ENCODE measurements around the gene ANKRD13B. TPM values are rescaled to one million over a fixed set of nuclear protein-coding genes. Genes with fewer than 3 reads are reported as not detected.

Gene ANKRD13B
- total RNA-seq, 1 experiment from 2014 or later: 15.8 TPM

DNA sequence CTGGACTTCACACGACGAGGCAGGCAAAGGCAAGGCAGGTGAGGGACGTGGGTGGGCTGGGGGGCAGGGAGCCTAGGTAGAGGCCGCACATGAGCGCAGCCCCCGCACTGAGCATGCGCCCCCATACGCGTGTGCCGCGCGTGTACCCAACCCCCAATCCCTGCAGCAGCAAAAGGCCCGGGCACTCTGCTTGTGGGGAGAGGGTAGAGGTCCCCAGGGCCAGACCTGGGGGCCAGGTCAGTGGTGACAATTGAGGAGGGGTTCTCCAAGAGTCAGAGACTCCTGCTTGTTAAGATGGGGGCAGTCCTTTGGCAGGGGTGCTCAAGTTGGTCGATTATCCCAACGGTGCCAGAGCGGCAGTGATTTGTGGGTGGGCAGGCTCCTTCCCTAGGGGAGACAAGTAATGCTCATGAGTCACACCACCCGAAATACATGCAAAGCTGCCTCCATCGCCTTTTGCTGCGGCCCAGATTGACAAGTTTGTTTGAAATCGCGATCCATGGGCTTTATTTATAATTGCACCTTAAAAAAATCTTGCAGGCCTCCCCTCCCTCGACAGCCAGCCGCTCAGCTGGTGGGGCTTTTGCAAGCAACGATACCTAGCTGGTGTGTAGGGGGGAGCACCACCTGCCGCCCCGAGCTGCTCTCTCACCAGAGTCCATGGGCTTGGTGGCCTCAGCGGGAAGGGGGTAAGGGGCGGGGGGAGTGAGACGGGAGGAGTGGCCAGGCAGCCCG lies 2.4 kb upstream of the ANKRD13B start:
- no peak for DNase-seq (ENCODE audit: low read depth)
- in situ Hi-C loops (cut with HindIII; ENCODE audit: low pct_unique_long_range_greater_than_20kb, low sequenced_read_pairs): no loop called here

DNA sequence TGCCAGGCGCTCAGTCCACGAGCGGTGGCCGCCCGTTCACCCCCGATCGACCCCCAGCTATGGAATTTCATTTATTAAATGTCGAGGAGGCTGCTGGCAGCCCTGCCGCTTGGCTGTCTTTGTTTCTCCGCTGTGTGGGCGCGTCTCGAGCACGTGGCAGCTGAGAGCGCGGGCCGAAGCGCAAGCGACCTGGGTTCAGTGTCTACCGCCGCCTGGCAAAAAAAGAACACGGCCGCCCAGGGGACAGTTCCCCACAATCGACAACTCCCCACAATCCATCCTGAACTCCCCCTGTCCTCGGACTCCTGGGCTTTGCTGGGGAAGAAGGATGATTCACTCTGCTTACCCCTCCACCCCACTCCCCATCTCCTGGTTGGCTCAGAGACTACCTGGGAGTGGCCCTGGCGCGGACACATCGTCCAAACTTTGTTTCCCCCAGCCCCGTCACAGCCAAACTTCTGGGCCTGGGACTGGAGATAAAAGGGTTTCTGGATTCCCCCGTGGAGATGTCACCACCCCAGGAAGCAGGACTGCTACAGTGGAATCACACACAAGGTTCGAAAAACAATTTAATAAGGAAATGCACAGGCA lies 1.7 kb upstream of the ANKRD13B start:
- in situ Hi-C loops (cut with HindIII; ENCODE audit: low pct_unique_long_range_greater_than_20kb, low sequenced_read_pairs): no loop called here
- DNase-seq (ENCODE audit: low read depth): no peak

DNA sequence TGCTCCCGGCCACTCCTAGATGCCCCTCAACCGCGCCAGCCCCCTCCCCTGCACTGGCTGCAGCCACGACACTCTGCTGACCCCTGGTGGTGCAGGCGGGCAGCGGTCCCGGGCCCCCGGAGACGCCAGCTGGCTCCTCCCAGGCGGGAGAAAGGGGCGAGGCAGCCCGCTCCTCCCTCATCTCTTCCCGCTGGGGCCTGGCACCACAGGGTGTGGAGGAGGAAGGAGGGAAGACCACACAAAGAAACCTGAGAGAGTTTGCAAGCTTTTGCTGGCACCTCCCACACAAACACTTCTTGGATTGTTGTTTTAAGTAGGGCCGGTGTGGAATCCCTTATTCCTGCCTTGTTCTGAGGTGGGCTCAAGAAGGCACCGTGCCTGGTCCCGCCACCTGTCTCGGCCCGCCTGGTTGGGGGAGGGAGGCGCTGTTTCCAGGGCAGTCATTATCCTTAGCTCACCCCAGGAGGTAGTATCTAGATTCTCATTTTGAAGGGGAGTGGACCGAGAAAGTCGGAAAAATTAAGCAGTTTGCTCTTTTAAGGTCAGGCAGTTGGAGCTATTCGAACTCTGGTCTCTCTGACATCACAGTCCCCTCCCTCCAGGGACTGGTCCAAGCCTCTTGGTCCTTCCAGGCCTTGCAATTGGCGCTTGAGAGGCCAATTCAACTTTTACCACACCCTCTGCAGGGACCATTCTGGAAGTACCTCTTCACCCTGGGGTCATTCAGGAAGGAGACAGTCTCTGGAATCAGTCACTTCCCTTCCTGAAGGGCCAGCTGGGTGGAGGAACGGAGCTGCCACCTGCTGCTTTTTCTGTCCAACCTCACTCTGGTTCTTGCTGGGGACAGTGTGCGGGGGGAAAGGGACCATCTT lies 959 bp upstream of the ANKRD13B start:
- peak; percentile 98 for DNase-seq (ENCODE audit: low read depth)
- in situ Hi-C loops (cut with HindIII; ENCODE audit: low pct_unique_long_range_greater_than_20kb, low sequenced_read_pairs): no loop called here

DNA sequence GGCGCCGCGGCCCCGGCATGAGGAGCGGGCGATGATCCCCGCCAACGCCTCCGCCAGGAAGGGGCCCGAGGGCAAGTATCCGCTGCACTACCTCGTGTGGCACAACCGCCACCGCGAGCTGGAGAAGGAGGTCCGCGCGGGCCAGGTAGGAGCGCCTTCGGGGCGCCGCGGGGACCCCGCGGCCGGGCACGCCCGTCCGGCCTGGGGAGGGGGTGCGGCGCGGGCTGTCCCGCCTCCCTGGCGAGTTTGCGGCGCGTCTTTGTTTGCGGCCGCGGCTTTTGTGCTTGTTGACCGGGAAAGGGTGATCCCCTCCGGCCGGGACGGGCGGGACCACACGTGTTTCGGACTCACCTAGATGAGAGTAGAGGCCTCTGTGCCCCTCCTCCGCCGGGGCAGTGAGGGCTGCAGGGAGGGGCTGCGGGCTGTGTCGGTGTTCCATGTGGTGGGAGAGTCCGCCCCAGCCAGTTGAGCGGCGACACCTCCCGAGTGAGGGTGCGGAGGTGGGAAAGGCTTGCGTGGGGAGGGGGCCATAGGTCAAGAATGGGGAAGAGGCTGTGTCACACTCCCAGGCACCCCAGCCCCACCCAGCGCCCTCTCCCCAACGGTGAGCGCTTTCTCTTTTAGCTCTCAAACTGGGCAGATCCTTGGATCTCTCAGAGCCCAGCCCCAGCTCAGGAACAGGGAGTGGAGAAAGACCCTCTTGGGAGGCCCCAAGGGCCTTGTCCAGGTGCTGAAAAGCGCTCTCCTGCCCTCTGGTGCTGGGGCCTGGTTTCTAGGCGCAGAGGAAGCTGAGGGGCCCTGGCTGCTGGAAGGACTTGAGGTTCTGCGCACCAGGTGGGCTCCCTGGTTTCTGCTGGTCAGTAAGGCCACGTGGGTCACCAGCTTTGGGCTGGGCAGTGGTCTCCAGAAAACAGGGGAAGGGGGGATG lies 923 bp downstream of the ANKRD13B start:
- in situ Hi-C loops (cut with HindIII; ENCODE audit: low pct_unique_long_range_greater_than_20kb, low sequenced_read_pairs): no loop called here
- peak; percentile 27 for DNase-seq (ENCODE audit: low read depth)

- in situ Hi-C loops (cut with HindIII; ENCODE audit: low pct_unique_long_range_greater_than_20kb, low sequenced_read_pairs): no loop called here
- no peak for DNase-seq (ENCODE audit: low read depth)
Observed at GRCh38 chr17:29594519-29595090, 1.7 kb downstream of the ANKRD13B start.

- in situ Hi-C loops (cut with HindIII; ENCODE audit: low pct_unique_long_range_greater_than_20kb, low sequenced_read_pairs): no loop called here
- no peak for DNase-seq (ENCODE audit: low read depth)
Observed at GRCh38 chr17:29595107-29595942, 2.4 kb downstream of the ANKRD13B start.

DNA sequence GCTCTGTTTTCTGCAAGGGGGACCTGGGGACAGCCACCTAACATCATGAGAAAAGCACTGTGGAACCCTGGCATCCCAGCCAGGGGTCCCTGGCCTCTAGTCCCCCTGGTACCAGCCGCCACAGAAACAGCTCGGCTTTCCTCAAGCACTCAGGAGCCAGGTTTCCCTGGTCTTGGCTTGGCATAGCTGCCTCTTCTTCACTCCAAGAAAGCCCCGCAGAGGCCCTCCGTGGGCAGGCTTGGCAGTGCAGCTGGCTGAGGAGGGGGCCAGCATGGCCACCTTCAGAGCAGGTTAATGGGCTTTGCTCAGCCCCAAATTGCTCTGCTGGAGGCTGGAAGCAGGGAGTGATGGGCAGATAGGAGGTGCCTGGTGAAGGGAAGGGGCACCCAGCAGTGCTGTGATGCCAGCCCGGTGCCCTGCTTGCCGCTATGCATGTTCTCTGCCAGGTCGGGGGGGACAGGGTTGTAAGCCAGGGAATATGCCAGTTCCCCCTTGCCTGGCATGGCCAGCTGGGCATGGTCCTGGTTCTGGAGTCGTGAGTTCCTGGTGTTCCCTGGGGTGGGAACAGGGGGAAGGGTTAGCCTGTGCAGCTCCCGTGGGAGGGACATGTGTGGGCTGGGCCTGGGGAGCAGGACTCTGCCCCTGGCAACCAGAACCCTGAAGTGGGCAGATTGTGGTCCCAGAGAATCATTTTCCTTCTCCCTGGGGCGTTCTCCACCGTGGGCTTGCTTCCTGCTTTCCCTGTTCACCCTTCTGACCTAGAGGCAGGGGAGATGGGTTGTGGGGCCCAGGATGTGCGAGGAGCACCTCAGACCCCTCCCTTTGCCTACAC lies 3.2 kb downstream of the ANKRD13B start:
- no peak for DNase-seq (ENCODE audit: low read depth)
- in situ Hi-C loops (cut with HindIII; ENCODE audit: low pct_unique_long_range_greater_than_20kb, low sequenced_read_pairs): no loop called here

- no peak for DNase-seq (ENCODE audit: low read depth)
- in situ Hi-C loops (cut with HindIII; ENCODE audit: low pct_unique_long_range_greater_than_20kb, low sequenced_read_pairs): no loop called here
Observed at GRCh38 chr17:29596811-29597210, 3.9 kb downstream of the ANKRD13B start.

DNA sequence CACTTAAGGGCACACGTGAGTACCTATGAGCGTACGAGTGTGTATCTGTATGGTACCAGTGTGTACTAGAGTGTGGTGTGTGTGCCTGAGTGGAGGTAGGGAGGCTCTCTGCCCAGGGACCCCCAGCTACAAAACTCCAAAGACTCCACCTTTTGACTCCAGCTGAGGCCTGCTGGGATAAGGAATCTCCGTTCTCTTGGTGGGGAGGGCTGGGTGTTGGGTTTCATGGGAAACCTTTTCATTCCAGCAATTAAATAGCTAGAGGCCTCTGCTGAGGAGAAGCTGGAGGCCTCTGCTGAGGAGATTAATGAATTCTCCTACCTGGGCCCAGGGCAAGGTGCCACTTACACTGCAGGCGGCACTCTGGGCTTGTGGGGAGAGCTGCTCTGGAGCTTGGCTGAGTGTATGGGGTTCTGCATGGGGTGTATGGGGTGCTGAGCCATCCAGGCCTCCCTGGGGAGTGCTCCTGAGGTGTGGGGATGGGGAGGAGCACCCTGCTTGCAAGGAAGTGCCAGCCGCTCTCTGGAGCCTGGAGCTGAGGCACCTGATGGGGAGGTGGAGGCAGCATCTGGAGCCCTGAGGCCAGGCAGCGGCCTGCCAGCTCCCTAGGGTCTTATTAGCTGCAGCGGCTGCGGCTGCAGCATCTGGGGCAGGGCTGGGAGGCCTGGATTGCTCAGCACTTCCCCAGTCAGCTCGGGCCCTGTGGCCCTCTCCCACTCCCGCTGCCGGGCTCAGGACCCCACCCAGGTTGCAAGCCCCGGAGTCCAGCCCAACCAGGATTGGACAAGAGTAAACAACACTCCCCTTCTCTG lies 4.6 kb downstream of the ANKRD13B start:
- in situ Hi-C loops (cut with HindIII; ENCODE audit: low pct_unique_long_range_greater_than_20kb, low sequenced_read_pairs): no loop called here
- no peak for DNase-seq (ENCODE audit: low read depth)

DNA sequence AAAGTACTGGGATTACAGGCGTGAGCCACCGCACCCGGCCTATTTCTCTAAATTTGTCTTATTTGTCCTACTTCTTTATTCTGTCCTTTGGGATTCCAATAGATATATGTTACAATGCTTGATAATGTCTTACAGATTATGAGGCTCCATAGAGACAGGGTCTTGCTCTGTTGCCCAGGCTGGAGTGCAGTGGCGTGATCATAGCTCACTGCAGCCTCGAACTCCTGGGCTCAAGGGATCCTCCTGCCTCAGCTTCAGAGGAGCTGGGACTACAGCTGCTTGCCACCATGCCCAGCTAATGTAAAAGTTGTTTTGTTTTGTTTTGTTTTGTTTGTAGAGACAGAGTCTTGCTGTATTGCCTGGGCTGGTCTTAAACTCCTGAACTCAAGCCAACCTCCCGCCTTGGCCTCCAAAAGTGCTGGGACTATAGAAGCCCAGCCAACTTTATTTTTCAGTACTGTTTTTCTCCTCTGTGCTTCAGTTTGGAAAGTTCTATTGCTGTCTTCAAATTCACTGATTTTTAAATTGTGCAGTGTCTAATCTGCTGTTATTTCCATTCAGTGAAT lies 10.3 kb downstream of the ANKRD13B start:
- in situ Hi-C loops (cut with HindIII; ENCODE audit: low pct_unique_long_range_greater_than_20kb, low sequenced_read_pairs): no loop called here
- no peak for DNase-seq (ENCODE audit: low read depth)

DNA sequence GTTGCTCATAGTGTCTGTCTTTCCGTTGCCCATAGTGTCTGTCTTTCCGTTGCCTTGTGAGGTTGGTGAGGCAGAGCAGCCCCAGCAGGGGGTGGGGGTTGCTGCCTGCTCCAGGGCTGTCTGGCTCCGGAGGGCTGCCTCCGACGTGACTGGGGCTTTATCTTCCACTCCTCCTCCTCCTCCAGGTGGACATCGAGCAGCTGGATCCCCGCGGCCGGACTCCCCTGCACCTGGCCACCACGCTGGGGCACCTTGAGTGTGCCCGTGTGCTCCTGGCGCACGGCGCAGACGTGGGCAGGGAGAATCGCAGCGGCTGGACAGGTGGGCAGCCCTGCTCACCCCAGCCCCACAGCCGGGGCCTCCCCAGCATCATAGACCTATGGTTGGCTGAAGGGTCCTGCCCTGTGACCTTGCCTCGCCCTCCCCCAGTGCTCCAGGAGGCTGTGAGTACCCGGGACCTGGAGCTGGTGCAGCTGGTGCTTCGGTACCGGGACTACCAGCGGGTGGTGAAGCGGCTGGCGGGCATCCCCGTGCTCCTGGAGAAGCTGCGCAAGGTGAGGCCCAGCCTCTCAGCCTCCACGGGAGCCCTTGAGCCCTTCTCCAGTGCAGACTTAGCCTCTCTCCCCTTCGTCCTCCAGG lies 14.7 kb downstream of the ANKRD13B start:
- no peak for DNase-seq (ENCODE audit: low read depth)
- in situ Hi-C loops (cut with HindIII; ENCODE audit: low pct_unique_long_range_greater_than_20kb, low sequenced_read_pairs): no loop called here

DNA sequence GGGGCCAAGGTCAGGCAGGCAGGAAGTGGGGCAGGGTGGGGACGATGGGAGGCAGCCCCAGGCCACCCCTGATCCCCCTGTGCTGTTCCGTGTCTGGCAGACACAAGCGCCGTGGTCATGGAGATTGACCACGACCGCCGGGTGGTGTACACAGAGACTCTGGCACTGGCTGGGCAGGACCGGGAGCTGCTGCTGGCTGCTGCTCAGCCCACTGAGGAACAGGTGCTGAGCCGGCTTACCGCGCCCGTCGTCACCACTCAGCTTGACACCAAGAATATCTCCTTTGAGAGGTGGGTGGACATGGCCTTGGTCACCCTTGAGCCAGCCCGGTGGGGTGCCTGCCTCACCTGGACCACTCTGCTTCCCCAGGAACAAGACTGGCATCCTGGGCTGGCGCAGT lies 16.1 kb downstream of the ANKRD13B start:
- no peak for DNase-seq (ENCODE audit: low read depth)
- in situ Hi-C loops (cut with HindIII; ENCODE audit: low pct_unique_long_range_greater_than_20kb, low sequenced_read_pairs): no loop called here

- in situ Hi-C loops (cut with HindIII; ENCODE audit: low pct_unique_long_range_greater_than_20kb, low sequenced_read_pairs): no loop called here
- no peak for DNase-seq (ENCODE audit: low read depth)
Observed at GRCh38 chr17:29610395-29610794, 17.5 kb downstream of the ANKRD13B start.

DNA sequence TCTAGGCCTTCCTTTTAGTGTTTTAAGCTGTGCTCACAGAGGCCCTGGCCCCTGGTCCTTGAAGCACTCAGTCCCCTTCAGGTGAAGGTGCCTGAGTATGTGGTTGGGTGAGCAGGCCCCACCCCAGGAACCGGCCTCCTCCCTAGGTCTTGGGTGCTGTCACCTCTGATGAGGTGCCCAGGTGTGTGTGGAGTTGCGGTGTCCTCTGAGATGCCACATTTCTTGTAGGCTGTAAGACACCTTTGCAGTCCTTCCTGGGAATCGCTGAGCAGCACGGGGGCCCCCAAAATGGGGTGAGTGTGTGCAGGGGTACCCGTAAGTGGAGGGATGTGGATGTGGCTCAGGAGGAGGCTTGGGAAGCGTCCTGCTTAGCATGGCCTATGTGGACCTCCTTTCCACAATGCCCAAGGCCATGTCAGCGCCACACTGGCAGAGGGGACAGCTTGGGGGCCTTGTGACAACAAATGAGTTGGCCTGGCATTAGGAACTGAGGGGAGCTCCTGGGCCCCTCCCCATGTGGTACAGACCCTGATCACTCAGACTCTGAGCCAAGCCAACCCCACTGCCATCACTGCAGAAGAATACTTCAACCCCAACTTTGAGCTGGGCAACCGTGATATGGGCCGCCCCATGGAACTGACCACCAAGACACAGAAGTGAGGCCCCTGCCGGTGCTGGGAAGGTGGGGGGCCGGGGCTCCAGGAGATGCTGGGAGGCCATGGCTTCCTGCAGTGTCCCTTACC lies 18.6 kb downstream of the ANKRD13B start:
- no peak for DNase-seq (ENCODE audit: low read depth)

More for the DNA sequence above, 18.6 kb downstream of the ANKRD13B start:
- in situ Hi-C loops (cut with HindIII; ENCODE audit: low pct_unique_long_range_greater_than_20kb, low sequenced_read_pairs): no loop called here
